Activated CD4-positive, CD25-positive, alpha-beta regulatory T cell (primary cell): Measurements from ENCODE around the gene RELA.
"Not testable (repeated sequence)": the region's sequence is repeated elsewhere in the genome, so short reads cannot be mapped to it uniquely, and the experiment has no call there.

Experiments
- DNase-seq, 4 experiments: peaks; one replicate each; lab custom pipeline; 2025; lab: John Stamatoyannopoulos, UW

RELA gene

DNA sequence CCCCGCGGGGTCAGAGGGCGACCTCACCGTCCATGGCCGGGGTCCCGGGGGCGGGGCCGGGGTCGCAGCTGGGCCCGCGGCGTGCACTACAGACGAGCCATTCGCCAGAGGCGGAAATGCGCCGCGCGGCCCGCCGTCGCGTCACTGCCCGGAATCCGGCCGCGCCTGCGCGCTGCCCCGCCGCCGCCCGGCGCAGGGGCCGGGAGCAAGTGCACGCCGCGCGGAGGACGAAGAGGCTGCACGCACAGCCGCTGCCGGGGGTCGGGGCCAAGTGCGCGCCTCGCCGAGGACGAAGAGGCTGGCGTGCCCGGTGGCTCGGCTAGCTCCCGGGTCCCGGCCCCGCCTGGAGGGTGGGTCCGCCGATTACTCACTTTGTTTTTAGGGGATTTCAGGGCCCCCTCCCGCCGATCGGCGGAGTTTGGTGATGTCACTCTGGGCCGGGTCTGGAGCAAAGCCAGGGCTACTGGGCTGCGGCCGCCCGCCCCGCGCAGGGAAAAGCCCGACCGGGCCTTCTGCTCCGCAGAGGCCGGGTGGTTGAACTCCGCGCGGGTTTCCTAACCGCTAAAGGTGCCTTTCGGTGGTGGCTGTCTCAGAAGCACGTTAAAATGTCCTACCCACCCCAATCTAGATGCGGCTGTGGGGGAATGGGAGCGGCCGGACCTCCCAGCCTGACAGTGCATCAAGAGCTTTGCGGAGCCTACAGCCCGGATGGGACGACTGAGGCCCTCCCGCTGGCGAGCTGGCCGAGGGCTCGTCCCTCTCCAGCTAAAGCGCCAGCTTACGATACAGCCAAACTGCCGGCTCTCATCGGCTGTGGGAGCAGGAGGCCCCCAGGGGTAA, at the start of gene RELA:
RELA (minus strand) TSS at position 118 of the 840 bp plus-strand sequence; CDS start at position 34, 84 bp downstream.
- DNase-seq: peak; percentile 69 to 91 (median 80)

DNA sequence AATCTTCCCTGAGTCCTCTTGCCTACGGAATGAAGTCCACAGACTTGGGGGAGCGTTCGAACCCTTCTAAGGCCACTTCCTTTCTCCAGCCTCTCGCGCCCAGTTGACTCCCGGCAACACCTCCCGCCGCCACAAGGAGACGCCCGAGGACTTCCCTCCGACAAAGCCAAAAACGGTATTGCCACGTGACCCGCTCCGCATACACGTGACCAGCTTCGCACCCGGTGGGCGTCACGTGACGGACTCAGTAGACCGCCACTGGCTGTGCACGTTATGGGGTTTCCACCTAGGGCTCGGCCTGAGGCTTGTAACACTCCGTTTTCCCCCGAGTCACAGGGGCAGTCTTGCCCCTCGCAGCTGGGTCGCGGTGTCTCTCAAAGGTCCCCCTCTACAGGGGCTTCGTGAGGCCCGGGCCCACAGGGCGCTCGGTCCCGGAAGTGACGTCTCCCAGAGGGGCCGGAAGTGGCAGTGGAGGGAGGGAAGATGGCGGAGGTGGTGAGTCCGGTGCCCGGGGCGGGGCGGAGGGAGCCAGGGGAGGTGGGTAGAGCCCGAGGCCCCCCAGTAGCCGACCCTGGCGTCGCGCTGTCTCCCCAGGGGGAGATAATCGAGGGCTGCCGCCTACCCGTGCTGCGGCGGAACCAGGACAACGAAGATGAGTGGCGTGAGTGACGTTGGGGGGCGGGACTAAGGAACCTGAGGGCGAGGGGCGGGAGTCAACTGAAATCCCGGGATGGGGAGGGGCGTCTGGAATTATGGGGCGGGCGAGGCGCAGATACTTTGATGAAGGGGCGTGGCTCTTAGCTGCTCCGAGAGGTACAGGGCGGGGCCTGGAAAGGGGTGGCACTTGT, 49.3 kb upstream of the RELA start, which contains the start of gene KAT5:
KAT5 (plus strand) TSS at position 468 of the 848 bp plus-strand sequence; CDS start at position 484, 16 bp downstream.
- DNase-seq: peak; percentile 95 to 97 (median 96)

DNA sequence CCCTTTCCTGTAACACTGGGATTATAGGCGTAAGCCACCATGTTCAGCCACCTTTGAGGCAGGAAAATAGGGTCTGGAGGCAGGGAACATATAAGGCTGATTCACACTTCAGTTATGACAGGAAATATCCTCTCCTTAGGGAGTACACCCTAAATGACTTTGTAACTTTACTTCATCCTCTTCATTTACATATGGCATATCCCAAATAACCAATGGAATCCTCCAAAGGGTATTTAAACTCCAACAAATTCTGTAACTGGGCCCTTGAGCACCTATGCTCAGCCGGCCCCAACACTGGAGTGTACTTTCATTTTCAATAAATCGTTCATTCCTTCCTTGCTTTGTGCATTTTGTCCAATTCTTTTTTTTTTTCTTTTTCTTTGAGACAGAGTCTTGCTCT, 47.7 kb upstream of the RELA start:
- DNase-seq: no peak

DNA sequence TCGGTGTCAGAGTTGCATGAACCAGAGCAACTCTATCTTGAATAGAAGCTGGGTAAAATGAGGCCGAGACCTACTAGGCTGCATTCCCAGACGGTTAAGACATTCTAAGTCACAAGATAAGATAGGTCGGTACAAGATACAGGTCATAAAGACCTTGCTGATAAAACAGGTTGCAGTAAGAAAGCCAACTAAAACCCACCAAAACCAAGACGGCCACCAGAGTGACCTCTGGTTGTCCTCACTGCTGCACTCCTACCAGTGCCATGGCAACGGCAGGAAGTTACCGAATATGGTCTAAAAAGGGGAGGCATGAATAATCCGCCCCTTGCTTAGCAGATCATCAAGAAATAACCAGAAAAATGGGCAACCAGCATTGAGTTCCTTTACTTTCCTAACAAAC, 46.9 kb upstream of the RELA start:
- DNase-seq: no peak

DNA sequence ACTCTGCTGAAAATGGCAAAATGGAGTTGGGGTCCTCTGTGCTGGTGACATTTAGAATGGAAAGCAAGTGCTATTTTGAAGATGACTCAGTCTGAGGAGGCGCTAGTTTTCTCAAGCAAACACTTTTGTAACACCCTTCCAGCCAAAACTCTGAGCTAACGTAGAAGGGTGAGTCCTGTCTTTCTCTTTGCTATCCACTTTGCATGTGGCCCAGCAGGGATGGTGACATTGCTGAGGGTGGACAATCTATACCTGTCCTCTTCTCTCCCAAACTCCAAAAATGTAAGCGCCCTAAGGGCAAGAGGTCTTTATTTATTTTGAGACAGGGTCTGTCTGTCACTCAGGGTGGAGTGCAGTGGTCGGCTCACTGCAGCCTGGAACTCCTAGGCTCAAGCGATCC, 45.7 kb upstream of the RELA start:
- DNase-seq: no peak

DNA sequence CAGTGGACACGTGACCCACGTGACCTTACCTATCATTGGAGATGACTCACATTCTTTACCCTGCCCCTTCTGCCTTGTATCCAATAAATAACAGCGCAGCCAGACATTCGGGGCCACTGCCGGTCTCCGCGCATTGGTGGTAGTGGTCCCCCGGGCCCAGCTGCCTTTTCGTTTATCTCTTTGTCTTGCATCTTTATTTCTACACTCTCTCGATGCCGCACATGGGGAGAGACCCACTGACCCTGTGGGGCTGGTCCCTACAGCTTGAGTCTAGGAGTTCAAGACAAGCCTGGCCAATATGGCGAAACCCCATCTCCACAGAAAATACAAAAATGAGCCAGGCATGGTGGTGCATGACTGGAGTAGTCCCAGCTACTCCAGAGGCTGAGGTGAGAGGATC, 44.3 kb upstream of the RELA start:
- DNase-seq: not testable (repeated sequence)

DNA sequence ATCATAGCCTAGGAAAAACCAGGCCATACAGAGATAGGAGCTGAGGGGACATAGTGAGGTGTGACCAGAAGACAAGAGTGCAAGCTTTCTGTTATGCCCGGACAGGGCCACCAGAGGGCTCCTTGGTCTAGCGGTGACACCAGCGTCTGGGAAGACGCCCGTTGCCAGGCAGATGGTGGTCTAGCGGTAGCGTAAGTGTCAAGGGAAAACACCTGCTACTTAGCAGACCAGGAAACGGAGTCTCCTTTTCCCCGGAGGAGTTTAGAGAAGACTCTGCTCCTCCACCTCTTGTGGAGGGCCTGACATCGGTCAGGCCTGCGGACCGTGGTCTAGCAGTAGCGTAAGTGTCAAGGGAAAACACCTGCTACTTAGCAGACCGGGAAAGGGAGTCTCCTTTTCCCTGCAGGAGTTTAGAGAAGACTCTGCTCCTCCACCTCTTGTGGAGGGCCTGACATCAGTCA, 43.6 kb upstream of the RELA start:
- peak; percentile 28 to 59 (median 38) for DNase-seq

DNA sequence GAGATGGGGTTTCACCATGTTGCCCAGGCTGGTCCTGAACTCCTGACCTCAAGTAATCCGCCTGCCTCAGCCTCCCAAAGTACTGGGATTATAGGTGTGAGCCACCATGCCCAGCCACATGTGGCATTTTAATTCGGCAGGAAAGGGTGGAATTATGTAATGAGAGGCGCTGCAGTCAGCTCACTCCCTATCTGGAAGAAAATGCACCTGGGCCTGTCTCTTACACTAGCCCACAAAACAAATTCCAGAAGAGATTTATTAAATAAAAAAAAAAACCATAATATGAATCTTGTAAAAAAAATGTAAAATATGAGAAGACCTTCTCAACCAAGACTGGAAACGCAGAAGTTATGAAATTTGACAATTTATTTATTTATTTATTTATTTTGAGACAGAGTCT, 41.1 kb upstream of the RELA start:
- no peak for DNase-seq

DNA sequence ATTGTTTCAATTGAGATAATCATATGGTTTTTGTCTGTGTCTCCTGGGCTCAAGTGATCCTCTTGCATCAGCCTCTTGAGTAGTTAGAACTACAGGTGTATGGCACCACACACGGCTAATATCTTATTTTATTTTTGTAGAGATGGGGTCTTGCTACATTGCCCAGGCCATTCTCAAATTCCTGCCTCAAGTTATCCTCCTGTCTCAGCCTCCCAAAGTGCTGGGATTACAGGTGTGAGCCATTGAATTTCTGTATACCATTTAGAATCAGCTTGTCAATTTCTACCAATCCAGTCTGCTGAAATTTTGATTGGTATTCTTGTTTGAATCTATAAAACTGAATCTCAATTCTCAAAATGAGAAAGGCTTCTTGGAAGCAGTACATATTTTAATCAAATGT, 39.0 kb upstream of the RELA start:
- DNase-seq: no peak

DNA sequence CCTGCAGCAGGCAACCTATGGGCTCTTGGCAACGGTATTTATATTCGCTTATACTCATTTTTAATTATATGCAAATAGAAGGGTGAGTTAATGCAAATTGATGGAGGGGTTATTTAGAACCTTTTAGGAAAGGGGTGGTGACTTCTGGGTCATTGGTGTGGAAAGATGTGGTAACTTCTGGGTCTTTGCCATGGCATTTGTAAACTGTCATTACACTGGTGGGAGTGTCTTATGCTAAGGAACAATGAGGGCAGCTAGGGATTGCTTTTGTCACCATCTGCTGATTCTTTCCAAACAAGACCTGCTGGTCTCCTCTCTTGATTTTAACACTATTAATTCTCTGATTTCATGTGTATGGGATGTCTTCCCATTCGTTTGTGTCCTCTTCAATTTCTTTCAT, 37.7 kb upstream of the RELA start:
- no peak for DNase-seq

DNA sequence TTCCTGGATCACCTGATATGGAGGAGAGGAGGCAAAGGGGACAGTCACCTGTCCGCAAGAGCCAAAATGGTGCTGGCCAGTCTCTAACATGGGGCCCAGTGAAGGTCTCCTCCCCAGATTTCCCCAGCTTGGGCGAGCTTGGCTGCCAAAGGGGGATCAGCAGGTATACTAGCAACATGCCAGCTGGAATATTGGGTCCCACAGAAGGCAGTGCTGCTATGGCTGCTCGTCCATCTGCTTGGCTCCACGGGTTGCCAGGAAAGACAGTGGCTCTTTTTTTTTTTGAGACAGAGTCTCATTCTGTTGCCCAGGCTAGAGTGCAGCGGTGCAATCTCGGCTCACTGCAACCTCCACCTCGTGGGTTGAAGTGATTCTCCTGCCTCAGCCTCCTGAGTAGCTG, 36.6 kb upstream of the RELA start:
- no peak for DNase-seq

DNA sequence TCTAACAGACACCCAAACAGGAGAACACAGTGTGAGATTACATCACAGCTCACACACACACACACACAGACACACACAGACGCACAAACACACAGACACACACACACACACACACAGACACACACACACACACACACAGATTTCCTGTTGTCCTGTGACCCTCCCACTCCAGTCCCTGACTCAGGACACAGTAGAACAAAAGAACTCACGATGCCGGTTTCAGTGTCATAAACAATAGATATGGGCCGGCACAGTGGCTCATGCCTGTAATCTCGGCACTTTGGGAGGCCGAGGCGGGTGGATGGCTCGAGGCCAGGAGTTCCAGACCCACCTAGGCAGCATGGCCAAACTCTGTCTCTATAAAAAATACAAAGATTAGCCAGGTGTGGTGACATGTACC, 35.5 kb upstream of the RELA start:
- no peak for DNase-seq

DNA sequence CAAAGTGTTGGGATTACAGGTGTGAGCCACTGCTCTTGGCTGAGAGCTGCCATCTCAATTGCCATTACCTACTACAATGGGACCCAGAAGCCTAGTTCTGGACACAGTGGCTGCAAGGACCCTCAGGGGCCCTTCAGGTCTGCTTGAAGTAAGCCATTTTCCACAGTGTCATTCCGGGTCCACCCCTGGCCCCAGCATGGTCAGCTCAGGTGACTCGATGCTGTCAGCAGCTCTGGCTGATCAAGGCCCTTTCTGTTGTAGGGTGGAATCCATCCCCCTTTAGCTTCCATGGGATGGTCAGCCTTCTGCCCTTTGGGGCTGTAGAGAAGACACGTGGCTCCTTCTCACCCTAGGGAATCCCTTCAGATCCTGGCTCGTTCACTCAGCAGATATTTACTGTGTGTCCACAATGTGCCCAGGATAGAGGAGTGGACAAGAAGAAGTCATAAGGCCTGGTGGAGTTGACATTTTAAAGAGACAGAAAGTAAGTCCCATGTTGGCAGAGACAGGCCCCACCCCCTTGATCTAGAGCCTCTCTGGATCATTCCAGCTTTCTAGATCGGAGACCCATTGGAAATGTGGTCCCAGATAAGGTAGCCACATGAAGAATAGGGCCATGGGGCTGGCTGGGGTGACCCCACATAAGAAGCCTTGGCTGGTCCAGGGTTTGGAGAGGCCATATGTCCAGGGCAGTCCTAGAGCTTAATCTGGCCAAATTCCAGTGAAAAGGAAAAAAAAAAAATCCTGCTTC, 34.3 kb upstream of the RELA start:
- no peak for DNase-seq

DNA sequence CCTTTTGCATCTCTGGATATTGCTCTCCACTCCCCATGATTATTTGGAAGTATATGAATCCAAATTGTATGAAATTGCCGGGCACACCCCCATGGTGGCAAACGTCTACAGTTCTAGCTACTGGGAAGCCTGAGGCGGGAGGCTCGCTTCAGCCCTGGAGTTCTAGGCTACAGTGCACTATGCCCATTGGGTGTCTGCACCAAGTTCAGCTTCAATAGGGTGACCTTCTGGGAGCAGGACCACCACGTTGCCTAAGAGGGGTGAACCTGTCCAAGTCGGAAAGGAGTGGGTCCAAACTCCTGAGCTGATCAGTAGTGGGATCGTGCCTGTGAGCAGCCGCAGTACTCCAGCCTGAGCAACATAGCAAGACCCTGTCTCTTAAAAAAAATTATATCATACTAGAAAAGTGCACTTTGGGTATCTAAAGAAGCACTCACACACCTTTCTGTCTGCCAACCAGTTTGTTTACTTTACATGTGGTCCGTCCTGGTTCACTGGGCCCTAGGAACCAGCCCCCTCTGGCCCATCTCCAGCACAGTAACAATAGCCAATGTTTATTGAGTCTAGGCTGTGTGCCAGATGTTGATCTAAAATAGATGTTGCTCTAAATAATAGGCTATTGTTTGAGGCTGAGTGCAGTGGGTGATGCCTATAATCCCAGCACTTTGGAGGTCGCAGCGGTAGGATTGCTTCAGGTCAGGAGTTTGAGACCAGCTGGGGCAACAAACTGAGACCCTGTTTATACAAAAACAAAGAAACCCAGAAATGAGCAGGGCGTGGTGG, 32.9 kb upstream of the RELA start:
- DNase-seq: no peak

DNA sequence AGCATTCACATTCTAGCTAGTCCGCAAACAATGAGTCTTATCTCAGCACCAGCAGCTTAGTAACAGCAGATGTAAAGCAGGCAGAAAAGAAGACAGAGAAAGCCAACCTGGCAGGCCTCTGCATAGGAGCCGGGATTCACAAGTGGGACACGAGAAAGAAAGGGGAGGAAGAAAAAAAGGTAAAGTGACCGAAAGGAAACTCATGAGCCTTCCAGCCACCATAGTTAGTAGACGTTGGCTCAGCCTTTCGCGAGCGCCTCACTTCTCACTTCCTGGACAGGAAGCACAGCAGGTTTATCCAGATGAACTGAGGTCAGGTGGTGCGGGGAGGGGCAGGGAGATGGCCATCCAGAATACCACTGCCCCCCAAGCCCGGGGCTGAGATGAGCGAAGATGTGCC, 29.7 kb upstream of the RELA start:
- no peak for DNase-seq

DNA sequence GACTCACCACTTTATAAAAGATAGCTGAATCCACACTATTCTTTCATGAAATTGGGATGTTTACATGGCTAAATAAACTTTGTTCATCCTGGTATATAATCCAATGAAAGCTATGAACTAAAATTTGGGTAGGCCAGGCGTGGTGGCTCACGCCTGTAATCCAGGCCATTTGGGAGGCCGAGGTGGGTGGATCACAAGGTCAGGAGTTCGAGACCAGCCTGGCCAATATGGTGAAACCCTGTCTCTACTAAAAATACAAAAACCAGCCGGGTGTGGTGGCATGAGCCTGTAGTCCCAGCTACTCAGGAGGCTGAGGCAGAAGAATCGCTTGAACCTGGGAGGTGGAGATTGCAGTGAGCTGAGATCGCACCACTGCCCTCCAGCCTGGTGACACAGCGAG, 29.1 kb upstream of the RELA start:
- not testable (repeated sequence) for DNase-seq

DNA sequence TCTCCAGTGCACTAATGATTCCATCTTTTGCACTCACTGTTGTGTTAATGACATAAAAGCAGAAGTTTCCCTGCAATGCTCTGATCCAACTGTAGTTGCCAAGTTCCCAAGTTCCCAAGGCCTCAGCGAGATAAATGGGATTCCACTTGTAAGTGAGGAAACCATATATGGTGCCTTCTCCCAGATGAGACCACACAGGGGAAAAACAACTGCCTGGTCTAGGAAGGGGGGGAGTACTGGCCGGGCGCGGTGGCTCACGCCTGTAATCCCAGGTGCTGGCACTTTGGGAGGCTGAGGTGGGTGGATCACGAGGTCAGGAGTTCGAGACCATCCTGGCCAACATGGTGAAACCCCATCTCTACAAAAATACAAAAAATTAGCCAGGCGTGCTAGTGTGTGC, 23.3 kb upstream of the RELA start:
- no peak for DNase-seq

DNA sequence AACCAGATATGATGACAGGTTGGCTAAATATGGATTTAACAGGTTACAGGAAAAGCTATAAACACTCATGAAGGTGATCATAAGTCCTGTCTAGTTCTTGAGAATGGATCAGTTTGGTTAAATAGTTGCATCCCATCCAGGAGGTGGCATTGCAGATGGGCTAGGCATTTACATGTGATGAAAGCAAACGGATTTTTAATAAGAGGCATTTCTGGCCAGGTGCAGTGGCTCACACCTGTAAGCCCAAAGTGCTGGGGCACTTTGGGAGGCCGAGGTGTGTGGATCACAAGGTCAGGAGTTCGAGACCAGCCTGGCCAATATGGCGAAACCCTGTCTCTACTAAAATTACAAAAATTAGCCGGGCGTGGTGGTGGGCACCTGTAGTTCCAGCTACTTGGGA, 20.8 kb upstream of the RELA start:
- not testable (repeated sequence) for DNase-seq

DNA sequence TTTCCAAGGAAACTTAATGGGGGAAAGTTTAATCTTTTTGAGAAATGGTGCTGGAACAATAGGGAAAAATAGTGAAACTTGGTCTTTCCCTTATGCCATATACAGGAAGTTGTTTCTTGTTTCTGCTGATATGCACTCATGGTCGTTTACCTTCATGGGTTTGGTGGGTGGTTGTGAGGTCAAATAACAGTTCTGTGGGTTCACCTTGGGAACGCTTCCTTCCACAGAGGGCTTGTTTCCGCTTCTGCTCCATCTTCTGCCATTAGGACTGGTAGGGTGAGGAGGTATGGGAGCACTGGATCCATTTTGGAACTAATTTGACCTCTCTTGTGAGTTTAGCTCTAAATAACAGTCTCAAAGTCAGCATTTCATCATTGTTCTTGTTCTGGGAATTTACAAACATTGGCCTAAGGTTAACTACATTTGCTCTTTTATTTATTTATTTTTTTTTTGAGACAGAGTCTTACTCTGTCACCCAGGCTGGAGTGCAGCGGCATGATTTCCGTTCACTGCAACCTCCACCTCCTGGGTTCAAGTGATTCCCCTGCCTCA, 17.6 kb upstream of the RELA start:
- no peak for DNase-seq

DNA sequence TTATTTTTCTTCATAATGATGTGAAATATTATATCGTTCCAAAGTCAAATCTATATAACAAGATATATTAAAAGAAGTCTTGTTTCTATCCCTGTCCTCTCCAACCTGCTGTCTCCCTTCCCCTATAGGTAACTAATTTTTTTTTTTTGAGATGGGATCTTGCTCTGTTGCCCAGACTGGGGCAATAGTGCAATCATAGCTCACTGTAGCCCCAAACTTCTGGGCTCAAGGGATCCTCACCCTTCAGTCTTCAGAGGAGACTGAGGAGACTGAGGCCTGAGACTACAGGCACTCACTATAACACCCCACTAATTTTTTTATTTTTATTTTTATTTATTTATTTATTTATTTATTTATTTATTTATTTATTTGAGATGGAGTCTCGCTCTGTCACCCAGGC, 10.3 kb upstream of the RELA start:
- DNase-seq: no peak
